GM19372 (cell line): ENCODE results near the gene PTGIR.

Experiments
- ATAC-seq: cut with Tn5 transposase; IDR thresholded peaks from one replicate; pipeline ENCODE4 v1.9.1; 2021; ENCODE audit warnings: mild to moderate bottlenecking, low read depth, moderate library complexity; ENCODE audit not compliant: unreplicated experiment

The PTGIR gene

DNA sequence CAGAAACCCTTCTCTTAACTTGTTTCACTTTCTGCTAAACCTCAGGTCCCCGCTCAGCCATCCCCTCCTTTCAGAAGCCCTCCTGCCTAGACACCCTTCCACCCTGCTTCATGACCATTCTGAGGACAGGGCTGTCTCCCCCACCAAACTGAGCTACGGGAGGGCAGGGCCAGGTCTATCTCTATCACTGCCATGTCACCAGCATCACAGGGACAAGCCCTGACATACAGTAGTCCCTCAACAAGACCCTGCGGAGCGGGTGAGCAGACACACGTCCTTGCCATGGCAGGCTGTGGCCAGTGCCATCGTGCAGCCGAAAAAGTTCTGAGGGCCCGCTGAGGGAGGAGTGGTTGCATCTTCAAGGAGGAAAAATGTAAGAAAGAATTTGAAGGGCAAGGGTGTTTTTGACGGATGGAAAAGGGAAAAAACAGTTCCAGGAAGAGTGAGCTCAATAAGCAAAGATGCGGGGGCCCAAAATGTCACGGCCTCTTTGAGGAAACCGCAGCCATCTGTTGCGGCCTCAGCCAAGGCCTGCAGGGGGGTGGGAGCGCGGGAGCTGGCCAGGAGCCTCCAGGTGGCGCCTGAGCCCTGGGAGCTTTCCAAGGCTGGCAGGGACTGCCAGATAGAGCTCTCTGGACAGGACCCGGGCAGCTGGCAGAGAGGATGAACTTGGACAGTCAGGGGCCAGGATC, 8.1 kb downstream of the PTGIR start:
- ATAC-seq, result no peak

DNA sequence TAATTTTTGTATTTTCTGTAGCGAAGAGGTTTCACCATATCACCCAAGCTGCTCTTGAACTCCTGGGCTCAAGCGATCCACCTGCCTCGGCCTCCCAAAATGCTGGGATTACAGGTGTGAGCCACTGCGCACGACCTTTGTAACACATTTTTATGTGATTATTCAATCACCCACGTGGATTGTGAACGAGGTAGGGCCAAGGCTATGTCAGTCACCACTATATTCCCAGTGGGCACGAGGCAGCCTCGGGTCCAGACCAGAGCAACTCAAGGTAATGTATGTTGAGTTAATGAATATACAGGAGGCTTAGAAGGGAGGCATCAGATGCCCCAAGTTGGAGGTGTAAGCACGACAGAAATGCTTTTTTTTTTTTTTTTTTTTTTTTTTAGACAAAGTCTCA, 8.9 kb downstream of the PTGIR start:
- no peak for ATAC-seq

DNA sequence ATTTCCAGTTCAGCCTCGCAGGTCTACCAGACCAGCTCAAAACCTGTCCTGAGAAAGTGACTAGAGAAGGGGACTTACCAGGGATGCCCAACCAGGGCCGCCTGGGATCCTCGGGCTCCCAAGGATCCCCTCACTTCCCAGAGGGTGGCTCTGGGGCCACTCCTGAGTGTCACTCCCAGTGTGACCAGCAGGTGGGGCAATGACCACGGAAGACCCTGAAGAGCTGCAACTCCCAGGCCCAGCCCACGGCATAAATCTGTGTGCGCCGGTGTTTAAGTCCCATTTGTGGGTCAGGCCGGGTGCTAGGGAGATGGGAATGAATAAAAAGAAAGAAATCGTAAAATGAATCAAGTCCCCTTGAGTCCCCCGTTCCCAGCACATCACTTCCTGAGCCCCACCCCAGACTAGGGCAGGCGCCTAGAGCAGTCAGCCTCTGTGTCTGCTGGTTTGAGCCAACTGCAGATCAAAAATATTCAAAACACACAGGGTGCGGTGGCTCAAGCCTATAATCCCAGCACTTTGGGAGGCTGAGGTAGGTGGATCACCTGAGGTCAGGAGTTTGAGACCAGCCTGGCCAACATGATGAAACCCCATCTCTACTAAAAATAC, 10.7 kb downstream of the PTGIR start:
- ATAC-seq, result no peak

DNA sequence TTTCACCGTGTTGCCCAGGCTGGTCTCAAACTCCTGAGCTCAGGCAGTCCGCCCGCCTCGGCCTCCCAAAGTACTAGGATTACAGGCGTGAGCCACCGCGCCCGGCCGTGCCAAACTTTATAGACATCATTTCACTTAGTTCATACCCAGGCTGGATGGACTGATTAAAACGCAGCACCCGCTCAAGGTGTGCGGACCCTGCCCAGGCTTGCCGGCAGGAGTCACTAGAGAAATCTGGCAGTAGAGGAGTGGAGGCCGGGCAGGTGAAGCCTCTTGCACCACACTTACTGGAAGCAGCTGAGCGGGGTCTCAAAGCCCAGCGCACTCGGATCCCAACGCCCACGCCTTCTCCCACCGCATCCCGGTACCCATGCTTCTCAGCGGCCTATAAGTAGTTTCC, 11.4 kb downstream of the PTGIR start:
- no peak for ATAC-seq

DNA sequence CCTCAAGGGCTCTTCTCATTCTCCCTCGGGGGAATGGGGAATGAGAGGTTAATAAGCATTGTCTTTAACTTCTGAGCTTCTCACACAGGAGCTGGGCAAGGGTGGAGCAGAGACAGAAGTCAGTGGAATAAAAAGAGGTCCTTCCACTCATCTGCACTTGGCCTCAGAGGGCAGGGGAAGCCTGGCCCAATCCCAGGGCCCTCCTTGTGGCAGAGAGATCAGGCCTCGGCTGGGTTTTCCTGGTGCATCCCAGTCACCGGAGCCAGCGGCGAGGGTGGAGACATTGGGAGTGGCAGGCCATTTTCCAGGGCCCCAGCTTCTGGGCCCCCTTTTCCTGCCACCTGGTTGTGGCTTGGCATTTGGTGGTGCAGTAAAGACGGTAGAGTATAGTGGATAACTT, 13.1 kb downstream of the PTGIR start:
- ATAC-seq, result no peak

DNA sequence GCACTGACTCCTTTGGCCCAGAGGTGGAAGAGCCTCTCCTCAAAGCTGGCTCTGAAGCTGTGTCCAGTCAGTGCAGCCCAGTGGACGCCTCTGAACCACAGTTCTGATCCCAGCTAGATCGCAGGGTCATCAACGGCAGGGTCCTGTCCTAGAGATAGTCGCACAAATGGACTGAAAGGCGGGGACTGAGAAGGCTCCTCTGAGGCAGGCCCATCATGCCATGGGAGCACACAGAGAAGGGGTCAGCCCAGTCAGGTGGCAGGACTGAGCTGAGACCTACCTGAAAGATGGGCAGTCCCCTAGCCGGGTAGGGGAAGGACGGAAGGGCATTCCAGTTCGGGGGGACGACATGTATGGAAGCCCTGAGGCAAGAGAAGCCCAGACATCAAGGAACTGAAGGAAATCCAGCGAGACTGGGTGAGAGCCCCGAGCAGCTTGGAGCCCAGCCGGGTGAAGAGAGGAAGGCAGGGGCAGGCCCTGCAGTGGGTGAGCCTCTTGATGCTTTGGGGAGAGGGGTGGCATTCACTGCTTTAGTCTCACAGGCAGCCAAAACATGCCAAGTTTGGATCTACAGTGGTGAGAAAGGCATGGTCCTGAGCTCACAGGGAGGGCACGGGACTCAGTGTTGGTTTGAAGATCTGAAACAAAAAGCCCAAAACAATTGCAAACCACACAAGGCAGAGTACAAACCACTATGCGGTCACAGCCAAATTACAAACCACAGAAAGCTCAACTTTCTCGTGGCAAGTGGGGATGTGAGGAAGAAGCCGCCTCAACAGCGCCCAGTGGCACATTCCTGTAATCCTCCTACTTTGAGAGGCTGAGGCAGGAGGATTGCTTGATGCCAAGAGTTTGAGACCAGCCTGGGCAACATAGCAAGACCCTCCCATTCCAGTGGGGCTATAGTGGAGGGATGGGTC, 13.8 kb downstream of the PTGIR start:
- no peak for ATAC-seq

DNA sequence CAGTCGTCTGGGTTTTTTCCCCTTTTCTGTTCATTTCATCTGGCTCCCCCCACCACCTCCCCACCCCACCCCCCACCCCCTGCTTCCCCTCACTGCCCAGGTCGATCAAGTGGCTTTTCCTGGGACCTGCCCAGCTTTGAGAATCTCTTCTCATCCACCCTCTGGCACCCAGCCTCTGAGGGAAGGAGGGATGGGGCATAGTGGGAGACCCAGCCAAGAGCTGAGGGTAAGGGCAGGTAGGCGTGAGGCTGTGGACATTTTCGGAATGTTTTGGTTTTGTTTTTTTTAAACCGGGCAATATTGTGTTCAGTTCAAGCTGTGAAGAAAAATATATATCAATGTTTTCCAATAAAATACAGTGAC, 14.5 kb downstream of the PTGIR start:
- no peak for ATAC-seq

DNA sequence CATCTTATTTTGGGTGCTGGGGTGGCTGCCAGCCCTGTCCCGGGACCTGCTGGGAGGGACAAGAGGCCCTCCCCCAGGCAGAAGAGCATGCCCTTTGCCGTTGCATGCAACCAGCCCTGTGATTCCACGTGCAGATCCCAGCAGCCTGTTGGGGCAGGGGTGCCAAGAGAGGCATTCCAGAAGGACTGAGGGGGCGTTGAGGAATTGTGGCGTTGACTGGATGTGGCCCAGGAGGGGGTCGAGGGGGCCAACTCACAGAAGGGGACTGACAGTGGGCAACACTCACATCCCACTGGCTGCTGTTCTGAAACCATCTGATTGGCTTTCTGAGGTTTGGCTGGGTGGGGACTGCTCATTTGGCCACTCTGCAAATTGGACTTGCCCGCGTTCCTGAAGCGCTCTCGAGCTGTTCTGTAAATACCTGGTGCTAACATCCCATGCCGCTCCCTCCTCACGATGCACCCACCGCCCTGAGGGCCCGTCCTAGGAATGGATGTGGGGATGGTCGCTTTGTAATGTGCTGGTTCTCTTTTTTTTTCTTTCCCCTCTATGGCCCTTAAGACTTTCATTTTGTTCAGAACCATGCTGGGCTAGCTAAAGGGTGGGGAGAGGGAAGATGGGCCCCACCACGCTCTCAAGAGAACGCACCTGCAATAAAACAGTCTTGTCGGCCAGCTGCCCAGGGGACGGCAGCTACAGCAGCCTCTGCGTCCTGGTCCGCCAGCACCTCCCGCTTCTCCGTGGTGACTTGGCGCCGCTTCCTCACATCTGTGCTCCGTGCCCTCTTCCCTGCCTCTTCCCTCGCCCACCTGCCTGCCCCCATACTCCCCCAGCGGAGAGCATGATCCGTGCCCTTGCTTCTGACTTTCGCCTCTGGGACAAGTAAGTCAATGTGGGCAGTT, 15.1 kb downstream of the PTGIR start:
- no peak for ATAC-seq

DNA sequence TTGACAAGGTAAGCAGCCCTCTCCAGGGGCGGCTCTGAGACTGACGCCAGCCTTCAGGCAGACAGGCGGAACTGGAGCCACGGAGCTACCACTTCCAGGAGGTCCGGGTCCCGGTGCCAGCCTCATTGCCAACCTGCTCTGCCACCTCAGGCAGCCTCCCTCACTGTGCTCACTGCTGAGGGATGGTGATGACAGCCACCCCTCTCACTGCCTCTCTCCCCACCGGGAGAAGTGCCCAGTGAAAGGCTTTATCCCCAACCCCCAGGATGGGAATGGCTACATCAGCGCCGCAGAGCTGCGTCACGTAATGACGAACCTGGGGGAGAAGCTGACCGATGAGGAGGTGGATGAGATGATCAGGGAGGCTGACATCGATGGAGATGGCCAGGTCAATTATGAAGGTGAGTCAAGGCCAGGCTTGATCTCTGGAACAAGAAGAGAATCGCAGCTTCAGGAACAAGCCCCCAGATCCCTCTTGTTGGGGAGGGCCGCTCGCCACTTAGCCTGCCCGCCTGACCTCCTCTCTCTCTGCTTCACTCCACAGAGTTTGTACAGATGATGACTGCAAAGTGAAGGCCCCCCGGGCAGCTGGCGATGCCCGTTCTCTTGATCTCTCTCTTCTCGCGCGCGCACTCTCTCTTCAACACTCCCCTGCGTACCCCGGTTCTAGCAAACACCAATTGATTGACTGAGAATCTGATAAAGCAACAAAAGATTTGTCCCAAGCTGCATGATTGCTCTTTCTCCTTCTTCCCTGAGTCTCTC, 16.1 kb downstream of the PTGIR start:
- ATAC-seq, result no peak

DNA sequence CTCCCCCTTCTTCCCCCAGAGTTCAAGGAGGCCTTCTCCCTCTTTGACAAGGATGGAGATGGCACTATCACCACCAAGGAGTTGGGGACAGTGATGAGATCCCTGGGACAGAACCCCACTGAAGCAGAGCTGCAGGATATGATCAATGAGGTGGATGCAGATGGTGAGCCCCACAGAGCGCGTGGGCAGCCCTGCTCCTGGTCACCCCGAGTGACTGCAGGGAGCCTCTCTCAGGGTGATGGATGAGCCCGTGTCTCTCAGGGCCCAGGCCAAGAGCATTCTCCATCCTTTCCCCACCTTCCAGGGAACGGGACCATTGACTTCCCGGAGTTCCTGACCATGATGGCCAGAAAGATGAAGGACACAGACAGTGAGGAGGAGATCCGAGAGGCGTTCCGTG, 16.7 kb downstream of the PTGIR start:
- ATAC-seq, result no peak

DNA sequence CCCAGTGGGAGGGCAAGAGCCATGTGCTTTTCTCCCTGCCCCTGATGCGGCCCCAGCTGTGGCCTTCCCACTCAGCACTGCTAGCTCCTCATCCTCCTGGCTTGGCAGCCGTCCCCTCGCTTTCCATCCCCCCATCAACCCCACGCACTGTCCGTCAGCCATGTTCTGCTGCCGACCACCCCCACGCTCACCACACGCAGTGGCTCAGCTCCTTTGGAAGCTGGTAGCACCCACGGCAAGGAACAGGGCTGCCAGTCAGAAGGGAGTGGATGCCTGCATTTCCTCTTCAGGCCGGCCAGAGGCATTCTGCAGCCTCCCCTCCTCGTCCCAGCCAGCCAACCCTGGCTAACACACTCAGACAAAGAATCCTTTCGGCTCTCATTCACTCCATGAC, 17.4 kb downstream of the PTGIR start:
- ATAC-seq, result no peak

DNA sequence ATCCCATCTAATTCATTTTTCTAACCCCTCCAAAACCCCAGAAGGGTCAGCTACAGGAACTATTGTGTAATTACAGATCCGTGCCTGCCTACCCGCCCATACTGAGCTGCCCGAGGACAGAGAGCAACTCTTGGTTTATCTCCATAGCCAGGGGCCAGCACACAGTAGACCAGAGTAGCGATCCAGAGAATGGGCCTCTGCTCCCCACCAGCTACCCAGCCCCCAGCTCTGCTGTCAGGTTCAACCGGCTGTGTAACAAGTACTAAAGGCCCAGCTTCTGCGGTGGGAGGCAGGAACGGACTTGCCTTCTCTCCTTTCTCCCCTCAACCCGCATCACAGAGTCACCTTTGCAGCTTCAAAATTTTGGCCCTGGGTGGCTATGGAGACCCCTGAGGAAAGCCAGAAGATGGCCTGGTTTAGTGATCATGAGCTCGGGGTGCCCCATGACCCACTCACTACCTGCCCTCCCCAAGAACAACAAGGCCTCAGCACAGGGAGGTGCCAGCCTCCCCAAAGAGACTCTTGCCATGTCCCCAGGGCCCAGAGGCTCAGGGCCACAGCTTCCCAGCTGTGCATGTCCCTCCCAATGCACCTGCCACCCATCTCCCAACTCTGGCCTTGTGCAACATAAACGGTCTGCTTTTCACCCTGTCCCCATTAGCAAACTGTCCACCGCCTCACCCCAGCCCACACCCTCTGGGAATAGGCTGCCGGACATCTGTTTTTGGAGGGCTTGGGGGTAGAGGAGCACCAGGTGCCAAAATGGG, 18.0 kb downstream of the PTGIR start:
- ATAC-seq, result no peak

DNA sequence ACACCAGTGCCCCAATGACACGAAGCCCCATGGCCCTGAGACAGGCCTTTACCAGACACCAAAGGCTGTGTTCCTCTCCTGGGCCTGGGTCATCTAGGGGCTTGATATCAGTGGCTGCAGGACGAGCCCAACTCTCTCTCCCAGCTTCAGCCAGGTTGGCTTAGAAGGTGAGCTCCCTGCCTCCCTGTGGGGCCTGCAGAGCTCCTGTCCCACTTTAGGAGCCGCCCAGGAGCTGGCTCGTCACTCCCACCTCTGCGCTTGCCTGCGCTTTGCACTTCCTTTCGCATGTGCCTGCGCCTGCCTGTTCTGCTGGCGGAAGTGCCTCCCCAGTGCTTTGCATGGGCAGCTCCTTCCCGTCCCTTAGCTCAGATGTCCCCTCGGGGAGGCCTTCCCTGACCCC, 18.9 kb downstream of the PTGIR start:
- ATAC-seq, result no peak

DNA sequence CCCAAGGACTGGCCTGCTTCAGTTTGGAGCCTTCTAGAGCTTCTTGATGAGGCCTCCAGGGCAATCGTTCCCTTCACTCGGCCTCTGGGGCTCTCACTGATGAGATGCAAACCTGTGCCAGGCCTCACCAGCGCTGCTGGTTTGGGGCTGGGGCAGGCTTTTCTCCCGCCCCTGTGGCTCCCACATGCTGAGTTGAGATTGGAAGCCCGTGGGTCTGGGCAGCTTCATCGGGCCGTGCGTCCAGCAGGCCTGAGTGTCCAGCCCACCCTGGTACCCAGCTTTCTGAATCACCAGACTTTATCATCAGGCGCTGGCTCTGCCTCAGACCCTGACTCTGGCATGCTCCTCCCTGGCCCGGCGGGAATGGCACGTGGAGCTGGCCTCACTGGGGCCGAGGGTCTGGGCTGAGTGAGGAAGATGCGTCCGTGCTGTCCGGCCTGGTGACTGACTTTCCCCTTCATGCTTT, 19.5 kb downstream of the PTGIR start:
- ATAC-seq, result no peak

DNA sequence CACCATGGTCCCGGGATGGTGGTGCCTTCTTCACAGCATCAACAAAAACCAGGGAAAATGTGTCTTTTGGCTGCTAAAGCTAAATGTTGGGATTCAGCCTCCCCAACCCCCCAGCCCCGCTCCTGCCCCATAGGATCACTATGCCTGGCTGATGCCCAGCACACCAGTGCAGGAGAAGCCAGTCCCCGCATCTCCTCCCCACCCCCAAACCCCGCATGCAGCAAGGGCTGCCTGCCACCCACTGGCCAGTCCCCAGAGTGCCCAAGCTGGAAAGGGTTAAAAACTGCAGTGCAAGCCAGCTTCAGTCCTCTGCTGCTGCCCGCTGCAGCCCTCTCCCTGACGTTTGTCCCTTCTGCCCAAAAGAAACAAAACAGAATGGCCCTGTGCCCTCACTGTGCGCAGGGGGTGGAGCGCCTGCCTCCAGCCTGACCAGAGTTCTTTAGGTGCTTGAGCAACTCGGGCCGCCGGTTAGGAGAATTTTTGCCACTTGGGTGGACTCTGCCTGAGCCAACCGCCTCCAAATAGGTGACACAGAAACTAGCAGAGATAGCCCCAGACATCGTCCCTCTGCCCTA, 20.0 kb downstream of the PTGIR start:
- ATAC-seq, result no peak

DNA sequence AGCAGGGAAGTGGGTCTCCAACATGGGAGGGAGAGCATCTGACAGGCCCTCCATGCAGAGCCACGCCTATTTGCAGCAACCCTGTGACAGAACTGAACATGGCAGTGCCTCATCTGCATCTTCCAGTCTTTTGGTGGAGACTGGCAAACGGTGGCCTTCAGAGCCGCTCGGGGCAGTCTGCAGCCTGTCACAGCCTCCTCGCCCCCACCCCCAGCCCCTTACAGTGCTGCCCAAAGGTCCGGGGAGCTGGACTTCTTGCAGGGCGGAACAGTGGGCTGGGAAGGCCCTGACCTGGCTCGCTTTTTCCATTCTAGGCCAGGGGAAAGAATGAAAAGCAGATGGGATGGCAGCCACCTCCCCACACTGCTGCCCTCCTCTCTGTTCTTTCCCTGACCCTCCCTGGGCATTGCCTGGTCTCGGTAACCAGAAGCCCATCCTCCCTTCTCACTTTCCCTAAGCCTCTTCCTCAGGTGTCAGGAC, 21.1 kb downstream of the PTGIR start:
- no peak for ATAC-seq

DNA sequence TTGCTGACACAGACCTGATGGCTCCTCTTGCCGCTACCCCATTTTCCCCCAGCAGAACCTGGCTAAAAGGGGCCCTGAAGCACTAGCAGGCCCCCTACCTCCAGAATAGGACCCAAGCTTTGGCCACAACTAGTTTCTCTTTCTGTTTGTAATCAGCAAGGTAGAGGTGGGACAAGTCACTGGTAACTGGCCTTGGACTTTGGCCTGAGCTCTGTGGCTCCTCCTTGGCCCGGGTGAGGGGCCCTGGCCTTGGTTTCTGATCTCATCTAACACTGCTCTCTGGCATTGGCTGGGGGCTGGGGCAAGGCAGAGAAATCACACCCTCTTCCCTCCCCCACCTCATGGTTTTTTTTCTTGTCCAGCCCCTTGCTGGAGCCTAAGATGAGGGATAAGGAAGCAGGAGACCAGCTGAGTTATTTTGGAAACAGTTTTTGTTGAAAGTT, 21.7 kb downstream of the PTGIR start:
- no peak for ATAC-seq

DNA sequence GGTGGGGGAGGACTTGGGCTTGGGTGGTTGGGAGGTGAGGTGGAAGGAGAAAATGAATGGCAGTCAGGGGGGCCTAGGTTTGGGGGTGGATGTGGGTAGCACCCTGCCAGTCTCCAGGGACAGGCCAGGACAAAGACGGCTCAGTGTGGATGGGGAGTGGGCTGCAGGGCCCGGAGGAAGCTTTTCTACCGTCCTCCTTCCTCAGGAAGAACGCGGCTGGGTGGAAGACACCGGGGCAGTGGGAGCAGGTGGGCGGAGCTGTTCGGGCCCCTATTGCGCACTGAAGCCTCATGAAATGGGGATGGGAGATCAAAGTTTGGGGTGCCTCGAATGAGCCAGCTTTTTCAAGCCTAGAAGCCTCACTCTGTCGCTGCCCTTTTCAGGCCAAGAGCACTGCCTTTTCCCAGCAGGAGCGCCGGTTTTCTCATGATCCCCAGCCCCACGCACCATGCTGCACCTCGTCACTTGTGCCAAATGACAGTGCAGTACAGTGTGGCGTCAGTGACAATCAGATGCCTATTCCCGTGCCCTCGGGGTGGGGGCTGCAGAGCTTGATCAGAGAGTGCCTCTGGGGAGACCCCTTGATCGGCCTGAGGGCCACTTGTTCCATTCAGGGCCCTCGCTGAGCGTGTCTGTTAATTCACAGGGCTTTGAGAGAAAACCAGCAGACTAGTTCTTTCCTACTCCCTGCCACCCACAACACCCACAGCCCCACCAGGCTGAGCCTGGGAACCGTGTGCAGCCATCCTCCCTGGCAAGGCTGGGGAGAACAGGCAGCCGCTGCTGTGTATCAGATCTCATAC, 22.3 kb downstream of the PTGIR start:
- no peak for ATAC-seq
